Measurements from ENCODE around the gene NUDT17. TPM values are rescaled to one million over a fixed set of nuclear protein-coding genes. Genes with fewer than 3 reads are reported as not detected.

Gene NUDT17
- total RNA-seq, 1 experiment from 2014 or later = 4.0 TPM

- no peak overlapping the region for H2BK5ac ChIP-seq (ENCODE audit: insufficient read length, low read length)
- H3T11ph ChIP-seq (ENCODE audit: low read length) = no peak overlapping the region
- H3K14ac ChIP-seq (ENCODE audit: insufficient read depth, low read length) = no peak overlapping the region
- no peaks in the 10 kb centered on the region for H3K9me3 ChIP-seq (ENCODE audit: control insufficient read depth, low read depth, low read length)
- no peak overlapping the region for H2BK120ac ChIP-seq (ENCODE audit: low read depth, low read length, poor library complexity, severe bottlenecking)
- Mint-ChIP-seq H3K27ac (no peak overlapping the region), H3K27me3 (ENCODE audit: low read depth) (no peaks in the 10 kb centered on the region), H3K9me3 (no peaks in the 10 kb centered on the region), H3K4me1 (peaks cover 20 to 27% of the 10 kb centered on the region in 2 experiments), H3K4me3 (no peak overlapping the region), H3K36me3 (ENCODE audit: insufficient read depth in 1 of 3, low read depth in 3 of 3) (peaks cover 0 to 3% (median 1%) of the 10 kb centered on the region in 3 experiments; a peak in 4 of 7 replicates)
- H3K27ac ChIP-seq (ENCODE audit: insufficient read length, low read depth, low read length) = no peak overlapping the region
- no peak overlapping the region for H2BK15ac ChIP-seq (ENCODE audit: low read depth, low read length)
- no peak overlapping the region for H3K4ac ChIP-seq (ENCODE audit: low read depth, low read length)
- H2BK12ac ChIP-seq (ENCODE audit: insufficient read length, low read depth, low read length) = no peak overlapping the region
- no peaks in the 10 kb centered on the region for H4K20me1 ChIP-seq (ENCODE audit: control insufficient read depth, insufficient read depth, insufficient read length)
- H3K18ac ChIP-seq (ENCODE audit: insufficient read length, low read depth, low read length) = no peak overlapping the region
- H3K4me1 ChIP-seq (ENCODE audit: insufficient read depth, low read length) = no peaks in the 10 kb centered on the region
- no peaks in the 10 kb centered on the region; the same call in 1 of the 2 replicates for H3K79me2 ChIP-seq (ENCODE audit: insufficient read depth, low read length)
- H3K79me1 ChIP-seq (ENCODE audit: insufficient read depth, low read depth, low read length, poor library complexity, severe bottlenecking) = peaks cover 2% of the 10 kb centered on the region
- H3K9ac ChIP-seq (ENCODE audit: extremely low read depth, insufficient read length, low read length) = no peak overlapping the region
- no peak overlapping the region for H2AFZ ChIP-seq (ENCODE audit: low read length)
- no peak for DNase-seq
- no peak for TF ChIP-seq CTCF (conservative IDR thresholded peaks at IDR 0.05)
- no CpG with 5 or more reads among the region's 3 CpGs for WGBS (ENCODE audit: extremely low coverage, insufficient read length, low lambda C conversion rate)
- no peak overlapping the region for H3K23ac ChIP-seq (ENCODE audit: insufficient read length, low read depth, low read length)
- H2AK5ac ChIP-seq (ENCODE audit: insufficient read length, low read length) = no peak overlapping the region
- H2BK20ac ChIP-seq (ENCODE audit: low read depth, low read length, poor library complexity, severe bottlenecking) = no peak overlapping the region
- H3K23me2 ChIP-seq (ENCODE audit: insufficient read length, low read depth, low read length, poor library complexity, severe bottlenecking) = no peaks in the 10 kb centered on the region
- no peak overlapping the region for H4K91ac ChIP-seq (ENCODE audit: insufficient read length, low read depth, low read length)
- no peak overlapping the region for H4K5ac ChIP-seq (ENCODE audit: insufficient read length, low read depth, low read length)
- H3K27me3 ChIP-seq (ENCODE audit: insufficient read depth, low read length) = no peaks in the 10 kb centered on the region
- H4K8ac ChIP-seq (replicated peaks; ENCODE audit: insufficient read length, low read depth, low read length) = no peak overlapping the region
- no peak overlapping the region for H3K56ac ChIP-seq (ENCODE audit: insufficient read length, low read depth, low read length)
- H3K4me2 ChIP-seq (ENCODE audit: insufficient read depth, insufficient read length, low read length) = no peak overlapping the region
Measured at GRCh38 chr1:145804235-145805045, 41.0 kb upstream of the NUDT17 start.
